ENCODE data around the gene RNF113B. TPM values are rescaled to one million over a fixed set of nuclear protein-coding genes. Genes with fewer than 3 reads are reported as not detected.

Gene RNF113B
- polyA plus RNA-seq (ENCODE audit: insufficient read length), result not detected

DNA sequence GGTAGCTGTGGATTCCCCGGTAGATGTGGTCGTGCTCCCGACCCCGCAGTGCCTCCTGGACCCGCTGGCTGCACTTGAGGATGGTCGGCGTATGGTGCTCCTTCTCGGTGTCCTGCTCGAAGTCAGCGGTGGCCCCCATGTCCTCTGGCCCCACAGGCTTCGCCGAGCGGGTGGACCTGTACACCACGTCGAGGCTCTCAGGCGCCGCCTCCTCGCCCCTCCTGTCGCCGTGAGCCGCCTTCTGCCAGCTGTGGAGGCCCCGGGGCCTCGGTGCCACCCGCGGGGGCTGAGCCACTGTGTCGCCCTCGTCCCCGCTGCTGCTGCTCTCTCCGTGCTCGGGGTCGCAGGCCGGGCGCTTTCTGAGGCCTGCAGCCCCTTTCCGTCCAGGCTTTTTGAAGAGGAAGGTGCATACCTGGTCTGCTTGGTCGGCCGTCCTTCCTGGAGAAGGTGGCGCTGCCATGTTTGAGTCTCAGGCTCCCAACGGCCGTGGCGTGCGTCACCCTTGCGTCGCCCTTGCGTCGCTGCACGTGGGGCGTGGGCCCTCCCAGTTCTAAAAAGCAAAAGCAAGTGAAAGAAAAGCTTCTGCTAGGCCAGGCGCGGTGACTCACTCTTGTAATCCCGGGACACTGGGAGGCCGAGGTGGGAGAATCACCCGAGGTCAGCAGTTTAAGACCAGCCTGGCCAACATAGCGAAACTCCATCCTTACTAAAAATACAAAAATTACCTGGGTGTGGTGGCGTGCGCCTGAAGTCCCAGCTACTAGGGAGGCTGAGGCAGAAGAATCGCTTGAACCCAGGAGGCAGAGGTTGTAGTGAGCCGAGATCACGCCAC is at the start of gene RNF113B:
Gene RNF113B, minus strand, starts transcription at position 493 of the 832 bp plus-strand sequence. Its CDS starts 33 bp downstream, at position 460.
- DNase-seq (ENCODE audit: low read depth), result no peak

DNA sequence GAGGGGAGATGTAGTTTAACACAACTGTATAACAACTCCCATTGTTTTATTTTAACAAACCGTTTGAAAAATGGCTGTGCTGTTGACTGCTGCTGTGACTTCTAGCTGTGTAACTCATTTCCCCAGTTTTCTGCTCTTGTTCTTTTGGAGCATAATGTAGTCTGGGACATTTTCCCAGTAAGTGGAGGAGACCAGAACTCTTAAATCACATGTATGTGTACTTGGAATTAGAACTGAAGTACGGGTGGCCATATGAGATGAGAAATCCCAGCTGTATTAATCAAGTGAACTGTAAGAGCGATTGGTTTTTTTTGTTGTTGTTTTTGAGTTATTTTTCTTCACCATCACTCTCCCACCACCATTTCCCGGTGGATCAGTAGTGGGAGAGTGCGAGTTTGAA is 49.4 kb upstream of the RNF113B start:
- peak; percentile 58 for DNase-seq (ENCODE audit: low read depth)

DNA sequence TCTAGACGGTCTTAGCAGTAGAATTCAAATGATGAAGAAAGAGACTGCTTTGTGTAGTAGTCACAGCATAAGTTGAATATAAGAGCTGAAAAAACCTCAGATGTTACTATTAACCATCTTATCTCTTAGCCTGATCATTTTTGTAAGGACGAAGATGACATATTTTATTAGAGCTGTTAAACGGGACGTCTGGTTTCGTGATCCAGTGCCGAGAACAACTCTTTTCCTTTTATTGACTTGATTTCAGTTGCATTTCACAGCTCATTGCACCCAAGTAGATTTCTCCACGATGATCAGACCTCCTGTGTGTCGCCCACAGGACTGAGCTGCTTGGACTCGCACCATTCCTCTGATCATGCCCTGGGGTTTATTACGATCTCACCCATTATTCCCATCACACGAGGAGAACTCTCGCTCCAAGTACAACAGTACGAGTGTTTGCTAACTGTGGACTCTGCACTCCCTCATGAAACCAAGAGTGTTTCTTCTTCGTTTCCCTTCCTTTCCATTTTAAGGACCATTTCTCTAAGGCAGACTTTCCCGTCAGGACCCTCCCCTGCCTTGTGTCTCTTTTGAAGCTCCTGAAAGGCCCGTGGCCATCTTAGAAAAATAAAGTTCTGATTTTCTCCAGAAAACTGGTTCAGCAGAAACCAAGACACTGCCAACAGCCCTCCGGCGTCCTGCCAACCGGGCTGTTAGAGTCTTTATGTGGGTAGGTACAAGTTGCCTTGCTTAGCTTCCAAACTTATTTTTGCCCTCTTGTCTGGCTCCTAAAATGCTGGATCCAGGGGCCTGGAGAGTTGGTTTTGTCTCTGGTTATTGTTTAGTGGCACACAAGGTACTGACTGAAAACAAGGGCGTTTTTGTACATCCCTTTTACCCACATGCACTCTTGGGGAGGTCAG is 48.2 kb upstream of the RNF113B start:
- DNase-seq (ENCODE audit: low read depth), result no peak

- DNase-seq (ENCODE audit: low read depth), result no peak
Observed at GRCh38 chr13:98224557-98224956, 47.5 kb upstream of the RNF113B start.

GRCh38 chr13:98223741-98224140 is 46.7 kb upstream of the RNF113B start:
- no peak for DNase-seq (ENCODE audit: low read depth)

DNA sequence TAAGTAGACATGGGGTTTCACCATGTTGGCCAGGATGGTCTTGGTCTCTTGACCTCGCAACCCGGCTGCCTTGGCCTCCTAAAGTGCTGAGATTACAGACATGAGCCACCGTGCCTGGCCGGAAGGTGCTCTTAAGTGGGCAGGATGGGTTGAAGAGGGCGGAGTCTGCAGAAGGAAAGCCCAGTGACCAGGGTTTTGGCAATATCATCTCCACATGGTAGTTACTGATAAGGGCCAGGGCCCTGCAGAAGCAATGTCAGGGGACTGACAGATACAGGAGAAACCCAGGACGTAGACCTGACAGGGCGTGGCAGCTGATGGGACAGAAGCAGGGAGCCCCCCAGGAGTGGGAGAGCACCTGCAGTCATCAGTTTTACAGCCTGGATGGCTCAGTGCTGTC is 45.7 kb upstream of the RNF113B start:
- no peak for DNase-seq (ENCODE audit: low read depth)

DNA sequence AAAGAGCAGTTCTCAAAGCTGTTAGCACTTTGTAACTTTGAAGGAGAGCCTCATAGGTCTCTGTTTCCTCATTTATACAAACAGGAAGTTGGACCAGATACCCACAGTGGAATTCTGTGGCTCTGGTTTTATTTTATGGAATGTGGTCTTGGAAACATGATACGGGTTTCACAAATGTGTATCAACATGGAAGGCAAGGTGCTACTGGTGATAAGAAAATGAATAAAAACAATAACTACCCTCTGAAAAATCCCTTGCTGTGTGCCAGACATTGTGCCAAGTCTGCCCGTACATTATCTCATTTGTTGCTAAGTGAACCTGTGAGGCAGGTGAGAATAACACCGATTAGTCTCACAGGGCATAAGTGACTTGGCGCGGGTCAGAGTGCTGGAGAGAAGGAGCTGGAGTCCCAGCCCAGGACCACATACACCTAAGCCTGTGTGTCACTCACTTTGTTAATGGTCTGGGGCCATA is 45.0 kb upstream of the RNF113B start:
- no peak for DNase-seq (ENCODE audit: low read depth)

- DNase-seq (ENCODE audit: low read depth), result peak; percentile 40
Observed at GRCh38 chr13:98221234-98221633, 44.2 kb upstream of the RNF113B start.

DNA sequence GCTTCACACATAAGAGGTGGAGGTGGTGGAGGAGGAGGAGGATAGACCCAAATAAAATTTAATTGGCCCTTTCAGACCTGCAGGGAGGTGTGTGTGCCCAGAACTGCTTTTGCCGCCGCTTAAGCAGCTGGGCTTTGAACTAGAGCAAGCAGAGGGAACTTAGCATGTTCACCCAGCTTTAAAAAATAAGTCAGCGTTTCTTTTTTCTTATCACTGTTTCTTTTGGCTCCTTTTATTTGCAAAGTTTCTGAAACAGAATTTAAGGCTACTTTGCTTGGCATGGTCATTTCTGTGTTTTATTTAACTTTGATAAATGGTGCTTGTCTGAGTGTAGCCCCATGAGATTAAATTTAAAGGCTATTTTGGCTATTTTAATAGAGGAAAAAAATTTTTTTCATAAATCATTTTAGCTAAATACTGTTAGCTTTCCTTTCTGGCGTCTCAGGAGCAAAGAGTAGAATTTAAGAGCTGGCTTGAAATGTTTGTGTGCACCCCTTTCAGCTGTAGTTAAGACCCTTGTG is 43.3 kb upstream of the RNF113B start:
- no peak for DNase-seq (ENCODE audit: low read depth)

GRCh38 chr13:98219685-98220084 is 42.6 kb upstream of the RNF113B start:
- no peak for DNase-seq (ENCODE audit: low read depth)

- DNase-seq (ENCODE audit: low read depth), result no peak
Observed at GRCh38 chr13:98217597-98217996, 40.5 kb upstream of the RNF113B start.

- DNase-seq (ENCODE audit: low read depth), result no peak
Observed at GRCh38 chr13:98216711-98217285, 39.7 kb upstream of the RNF113B start.

DNA sequence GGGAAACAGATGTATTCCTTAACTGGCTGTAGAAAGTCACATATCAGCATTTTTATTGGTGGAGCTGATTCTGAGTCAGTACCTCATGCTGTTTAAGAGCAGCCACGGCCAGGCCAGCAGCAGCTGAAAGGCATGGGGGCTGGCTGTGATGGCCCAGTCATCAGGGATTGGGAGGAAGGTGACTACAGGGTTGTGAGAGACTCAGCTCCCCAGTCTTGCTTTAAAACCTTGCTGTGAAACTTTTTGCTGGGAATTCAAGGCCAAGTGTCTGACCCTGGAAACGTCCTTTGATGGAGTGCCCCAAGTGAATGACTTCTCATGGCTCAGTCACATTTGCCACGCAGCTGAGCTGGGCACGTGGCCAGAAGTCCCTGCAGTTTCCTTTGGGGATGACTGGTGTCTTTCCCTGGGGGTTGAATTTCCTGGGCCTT is 39.1 kb upstream of the RNF113B start:
- DNase-seq (ENCODE audit: low read depth), result no peak

GRCh38 chr13:98215508-98215907 is 38.4 kb upstream of the RNF113B start:
- no peak for DNase-seq (ENCODE audit: low read depth)

GRCh38 chr13:98214707-98215106 is 37.6 kb upstream of the RNF113B start:
- DNase-seq (ENCODE audit: low read depth), result no peak

- DNase-seq (ENCODE audit: low read depth), result no peak
Observed at GRCh38 chr13:98214008-98214643, 37.1 kb upstream of the RNF113B start.

DNA sequence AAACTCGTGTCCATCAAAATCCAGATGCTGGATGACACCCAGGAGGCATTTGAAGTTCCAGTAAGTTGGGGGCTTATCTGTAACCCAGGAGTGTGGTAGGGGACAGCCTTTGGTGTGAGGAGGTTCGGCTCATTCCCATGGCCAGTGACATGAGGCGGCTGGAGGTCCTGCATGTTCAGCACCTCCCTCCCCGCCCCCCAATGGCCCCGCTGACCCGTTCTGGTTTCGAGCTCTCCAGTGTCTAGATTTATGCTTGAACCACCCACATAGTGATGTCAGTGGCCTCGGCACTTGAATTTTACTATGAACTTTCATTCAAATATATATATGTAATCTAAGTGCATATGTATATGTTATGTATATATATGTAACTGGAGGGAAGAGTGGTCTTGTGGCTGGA is 36.3 kb upstream of the RNF113B start:
- no peak for DNase-seq (ENCODE audit: low read depth)

- no peak for DNase-seq (ENCODE audit: low read depth)
Observed at GRCh38 chr13:98212763-98213162, 35.7 kb upstream of the RNF113B start.

- DNase-seq (ENCODE audit: low read depth), result no peak
Observed at GRCh38 chr13:98208606-98209005, 31.5 kb upstream of the RNF113B start.

DNA sequence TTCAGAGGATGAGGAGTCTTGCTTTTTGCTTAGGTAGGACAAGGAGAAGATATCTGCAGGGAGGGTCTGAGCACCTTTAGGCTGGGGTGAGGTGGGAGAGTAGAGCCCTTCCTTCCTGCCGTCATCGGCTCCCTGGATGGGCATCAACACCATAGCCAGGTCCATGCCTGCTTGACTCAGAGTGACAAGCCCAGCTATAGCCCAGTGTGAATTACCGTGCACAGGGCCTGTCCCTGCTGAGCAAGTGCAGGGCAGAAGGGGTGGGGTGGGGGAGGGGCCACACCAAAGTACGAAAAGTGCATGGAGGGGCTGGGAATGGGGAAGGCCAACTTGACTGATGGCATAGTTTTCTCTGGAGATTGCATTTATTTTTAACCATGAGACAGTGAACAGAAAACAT is 30.3 kb upstream of the RNF113B start:
- no peak for DNase-seq (ENCODE audit: low read depth)

DNA sequence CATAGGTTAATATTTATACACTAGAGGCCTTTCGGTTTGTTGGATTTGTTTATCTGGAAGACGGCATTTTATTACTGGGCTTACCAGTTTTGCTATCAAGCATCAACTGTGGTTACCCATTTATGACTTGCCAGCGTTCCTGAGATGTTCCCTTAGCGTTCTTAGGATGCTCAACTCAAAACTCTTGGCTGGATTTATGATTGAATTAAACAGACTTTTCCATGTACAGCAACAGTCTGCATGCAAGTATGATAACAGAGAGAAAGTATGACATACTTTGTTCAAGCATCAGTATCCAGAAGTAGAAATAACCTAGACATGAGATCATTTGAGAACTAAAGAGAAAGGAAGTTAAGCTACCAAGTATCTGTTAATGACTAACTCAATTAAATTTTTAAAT is 29.9 kb upstream of the RNF113B start:
- DNase-seq (ENCODE audit: low read depth), result no peak
